ENCODE results near the gene HKDC1. TPM values are rescaled to one million over a fixed set of nuclear protein-coding genes. Genes with fewer than 3 reads are reported as not detected.

Gene HKDC1
- total and polyA plus RNA-seq, 10 donors = 0.26 to 3.0 (median 0.70) TPM; not detected in 1

DNA sequence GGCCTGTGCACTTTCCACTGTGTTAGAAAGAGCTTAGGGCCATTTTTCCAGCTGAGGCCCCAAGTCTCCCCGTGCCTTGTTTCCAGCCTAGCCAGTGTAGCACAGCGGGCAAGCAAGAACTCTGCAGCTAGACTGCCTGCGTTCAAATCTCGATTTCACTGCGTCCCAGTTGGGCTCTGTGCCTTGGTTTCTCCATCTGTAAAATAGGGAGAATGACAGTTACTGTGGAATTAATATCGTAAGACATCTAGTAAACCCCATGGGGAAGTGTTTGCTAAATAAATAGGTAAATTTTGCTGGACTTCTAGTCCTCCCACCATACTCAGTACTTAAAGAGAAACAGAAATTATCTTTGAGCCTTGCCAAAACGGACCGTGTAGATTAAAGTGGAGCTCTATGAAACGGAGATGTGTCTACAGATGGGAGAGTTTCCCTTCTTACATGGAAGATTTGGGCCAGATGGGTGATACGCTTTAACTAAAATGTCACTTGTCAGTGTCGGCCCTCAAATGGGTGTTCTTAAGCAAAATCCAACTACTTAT lies 3.5 kb upstream of the HKDC1 start:
- Histone ChIP-seq H3K27me3 (replicated peaks in 1 of 7) (peaks cover 0 to 5% (median 0%) of the 10 kb centered on the region in 7 donors), H3K4me3 (no peak overlapping the region), H3K36me3 (no peaks in the 10 kb centered on the region), H3K27ac (no peak overlapping the region), H3K4me1 (peaks cover 0 to 29% (median 17%) of the 10 kb centered on the region in 6 donors), H3K9me3 (peaks cover 0 to 4% (median 0%) of the 10 kb centered on the region in 8 donors)
- WGBS, 5 donors = 87 to 97% (median 94%) methylated on average over 11 of the region's 11 CpGs
- DNase-seq = no peak
- intact Hi-C loops (cut with DNase I; ENCODE audit: low total_unique reads) = no loop called here
- TF ChIP-seq POLR2A (IDR thresholded peaks at IDR 0.05) (no peak), POLR2AphosphoS5 (IDR thresholded peaks at IDR 0.05) (no peak)
- TF ChIP-seq, protein P1, sequence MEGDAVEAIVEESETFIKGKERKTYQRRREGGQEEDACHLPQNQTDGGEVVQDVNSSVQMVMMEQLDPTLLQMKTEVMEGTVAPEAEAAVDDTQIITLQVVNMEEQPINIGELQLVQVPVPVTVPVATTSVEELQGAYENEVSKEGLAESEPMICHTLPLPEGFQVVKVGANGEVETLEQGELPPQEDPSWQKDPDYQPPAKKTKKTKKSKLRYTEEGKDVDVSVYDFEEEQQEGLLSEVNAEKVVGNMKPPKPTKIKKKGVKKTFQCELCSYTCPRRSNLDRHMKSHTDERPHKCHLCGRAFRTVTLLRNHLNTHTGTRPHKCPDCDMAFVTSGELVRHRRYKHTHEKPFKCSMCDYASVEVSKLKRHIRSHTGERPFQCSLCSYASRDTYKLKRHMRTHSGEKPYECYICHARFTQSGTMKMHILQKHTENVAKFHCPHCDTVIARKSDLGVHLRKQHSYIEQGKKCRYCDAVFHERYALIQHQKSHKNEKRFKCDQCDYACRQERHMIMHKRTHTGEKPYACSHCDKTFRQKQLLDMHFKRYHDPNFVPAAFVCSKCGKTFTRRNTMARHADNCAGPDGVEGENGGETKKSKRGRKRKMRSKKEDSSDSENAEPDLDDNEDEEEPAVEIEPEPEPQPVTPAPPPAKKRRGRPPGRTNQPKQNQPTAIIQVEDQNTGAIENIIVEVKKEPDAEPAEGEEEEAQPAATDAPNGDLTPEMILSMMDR (IDR thresholded peaks at IDR 0.05 in 8 of 11, conservative IDR thresholded peaks at IDR 0.05 in 3 of 11) = no peak

DNA sequence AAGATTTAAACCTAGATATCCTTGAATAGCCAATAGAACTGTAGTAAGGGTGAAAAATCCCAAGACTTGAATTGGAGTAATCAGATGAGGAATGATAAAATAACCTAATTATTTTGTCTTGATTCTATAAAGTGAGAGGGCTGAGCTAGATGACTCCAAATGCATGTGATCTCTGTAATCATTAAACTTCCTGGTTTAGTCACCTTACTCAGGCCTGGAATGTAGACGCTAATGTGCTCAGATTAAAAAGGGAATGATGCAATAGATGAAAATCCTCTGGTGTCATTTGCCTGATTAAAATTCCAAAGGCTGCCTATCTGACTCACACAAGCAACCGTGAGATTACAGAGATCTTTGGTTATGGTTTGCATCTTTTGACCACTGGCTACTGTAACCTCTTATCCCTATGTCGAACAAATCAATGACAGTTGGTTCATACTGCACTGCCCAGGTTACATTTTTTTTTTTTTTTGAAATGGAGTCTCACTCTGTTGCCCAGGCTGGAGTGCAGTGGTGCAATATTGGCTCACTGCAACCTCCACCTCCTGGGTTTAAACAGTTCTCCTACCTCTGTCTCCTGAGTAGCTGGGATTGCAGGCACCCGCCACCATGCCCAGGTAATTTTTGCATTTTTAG lies 2.9 kb upstream of the HKDC1 start:
- TF ChIP-seq POLR2AphosphoS5 (IDR thresholded peaks at IDR 0.05) = no peak
- no peak for TF ChIP-seq POLR2A (IDR thresholded peaks at IDR 0.05)
- TF ChIP-seq, protein P1 (IDR thresholded peaks at IDR 0.05 in 8 of 11, conservative IDR thresholded peaks at IDR 0.05 in 3 of 11) = no peak
- DNase-seq = no peak
- H3K4me3 ChIP-seq = no peak overlapping the region
- H3K9me3 ChIP-seq = peaks cover 0 to 4% (median 0%) of the 10 kb centered on the region in 8 donors
- H3K27ac ChIP-seq = no peak overlapping the region
- peaks cover under 1 to 35% (median 23%) of the 10 kb centered on the region in 6 donors for H3K4me1 ChIP-seq
- H3K36me3 ChIP-seq = no peaks in the 10 kb centered on the region
- intact Hi-C loops (cut with DNase I; ENCODE audit: low total_unique reads) = no loop called here
- 78 to 91% (median 87%) methylated on average over 4 of the region's 4 CpGs for WGBS, 5 donors
- peaks cover 0 to 5% (median 0%) of the 10 kb centered on the region in 7 donors for H3K27me3 ChIP-seq (replicated peaks in 1 of 7)

DNA sequence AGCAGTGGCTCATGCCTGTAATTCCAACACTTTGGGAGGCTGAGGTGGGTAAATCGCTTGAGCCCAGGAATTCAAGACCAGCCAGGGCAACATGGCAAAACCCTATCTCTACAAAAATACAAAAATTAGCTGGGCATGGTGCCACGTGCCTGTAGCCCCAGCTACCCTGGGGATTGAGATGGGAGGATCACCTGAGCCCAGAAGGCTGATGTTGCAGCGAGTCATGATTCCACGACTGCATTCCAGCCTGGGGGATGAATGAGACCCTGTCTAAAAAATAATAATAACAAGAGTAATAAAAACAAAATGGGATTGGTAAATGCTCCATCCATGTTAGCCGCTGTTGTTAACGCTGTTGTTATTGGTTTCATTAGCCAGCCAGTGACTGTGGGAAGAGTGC lies 1.3 kb upstream of the HKDC1 start:
- Histone ChIP-seq H3K27me3 (replicated peaks in 1 of 7) (peaks cover 0 to 5% (median 0%) of the 10 kb centered on the region in 7 donors), H3K4me3 (no peak overlapping the region), H3K27ac (no peak overlapping the region), H3K36me3 (no peaks in the 10 kb centered on the region), H3K9me3 (peaks cover 0 to 4% (median 0%) of the 10 kb centered on the region in 8 donors), H3K4me1 (peaks cover 4 to 51% (median 39%) of the 10 kb centered on the region in 6 donors)
- TF ChIP-seq POLR2A (IDR thresholded peaks at IDR 0.05) (no peak), POLR2AphosphoS5 (IDR thresholded peaks at IDR 0.05) (no peak)
- TF ChIP-seq, protein P1 (IDR thresholded peaks at IDR 0.05 in 8 of 11, conservative IDR thresholded peaks at IDR 0.05 in 3 of 11) = no peak
- 92 to 96% (median 93%) methylated on average over 6 of the region's 6 CpGs for WGBS, 5 donors
- no peak for DNase-seq
- intact Hi-C loops (cut with DNase I; ENCODE audit: low total_unique reads) = no loop called here

DNA sequence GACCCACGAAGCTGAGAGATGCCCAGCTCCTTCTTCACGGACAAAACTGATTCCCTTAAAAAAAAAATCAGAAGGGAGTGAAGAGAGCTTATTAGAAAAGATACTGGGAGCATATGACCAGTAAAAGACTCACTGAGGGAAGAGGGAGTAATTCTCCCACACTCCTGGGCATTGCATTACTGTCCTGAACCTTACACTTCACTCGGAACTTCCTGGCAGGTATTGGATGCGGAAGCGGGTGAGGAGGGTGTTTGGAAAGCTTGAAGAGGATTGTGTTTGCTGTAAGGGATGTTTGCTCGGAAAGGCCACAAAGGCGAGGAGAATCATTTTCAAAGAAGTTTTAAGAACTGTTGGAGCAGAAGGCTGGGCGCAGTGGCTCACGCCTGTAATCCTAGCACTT lies 375 bp downstream of the HKDC1 start:
- H3K27ac ChIP-seq = no peak overlapping the region
- intact Hi-C loops (cut with DNase I; ENCODE audit: low total_unique reads) = no loop called here
- H3K9me3 ChIP-seq = no peaks in the 10 kb centered on the region
- TF ChIP-seq POLR2A (IDR thresholded peaks at IDR 0.05) (no peak), POLR2AphosphoS5 (IDR thresholded peaks at IDR 0.05) (no peak)
- TF ChIP-seq, protein P1 (IDR thresholded peaks at IDR 0.05 in 8 of 11, conservative IDR thresholded peaks at IDR 0.05 in 3 of 11) = no peak
- DNase-seq = peak; percentile 39
- H3K4me1 ChIP-seq = peaks cover 15 to 51% (median 45%) of the 10 kb centered on the region in 6 donors
- no peaks in the 10 kb centered on the region for H3K36me3 ChIP-seq
- H3K27me3 ChIP-seq (replicated peaks in 1 of 7) = peaks cover 0 to 5% (median 0%) of the 10 kb centered on the region in 7 donors
- no peak overlapping the region for H3K4me3 ChIP-seq
- 87 to 92% (median 92%) methylated on average over 9 of the region's 9 CpGs for WGBS, 5 donors
